ENCODE measurements around the gene YY2. TPM values are rescaled to one million over a fixed set of nuclear protein-coding genes. Genes with fewer than 3 reads are reported as not detected.

Gene YY2
- total and polyA plus RNA-seq, 8 donors: 1.6 to 4.9 (median 4.6) TPM

DNA sequence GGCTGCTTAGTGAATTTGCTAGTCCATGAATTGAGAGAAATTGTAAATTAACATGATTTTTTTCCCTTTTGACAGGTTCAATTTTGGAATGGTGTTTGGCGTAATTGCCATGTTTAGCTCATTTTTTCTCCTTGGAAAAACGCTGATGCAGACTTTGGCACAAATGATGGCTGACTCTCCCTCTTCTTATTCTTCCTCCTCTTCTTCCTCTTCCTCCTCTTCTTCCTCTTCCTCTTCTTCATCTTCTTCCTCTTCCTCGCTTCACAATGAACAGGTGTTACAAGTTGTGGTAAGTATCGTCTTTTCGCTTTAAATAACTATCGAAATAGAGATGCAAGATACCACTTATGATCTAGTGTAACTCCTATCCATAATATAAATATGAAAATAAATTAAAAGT is 10.7 kb upstream of the YY2 start:
- no peaks in the 10 kb centered on the region for H3K27me3 ChIP-seq
- H3K36me3 ChIP-seq: no peaks in the 10 kb centered on the region
- H3K4me1 ChIP-seq: no peaks in the 10 kb centered on the region
- H3K4me3 ChIP-seq: no peak overlapping the region
- no peak for TF ChIP-seq CTCF (IDR thresholded peaks at IDR 0.05)
- intact Hi-C loops (cut with DNase I): no loop called here
- H3K9me3 ChIP-seq: no peaks in the 10 kb centered on the region
- no peak for ATAC-seq
- no peak overlapping the region for H3K27ac ChIP-seq
- DNase-seq: no peak

- Histone ChIP-seq H3K4me1 (no peaks in the 10 kb centered on the region), H3K9me3 (no peaks in the 10 kb centered on the region), H3K4me3 (no peak overlapping the region), H3K36me3 (no peaks in the 10 kb centered on the region), H3K27ac (no peak overlapping the region), H3K27me3 (no peaks in the 10 kb centered on the region)
- DNase-seq (no peak), ATAC-seq (no peak)
- no peak for TF ChIP-seq CTCF (IDR thresholded peaks at IDR 0.05)
- intact Hi-C loops (cut with DNase I): no loop called here
Observed at GRCh38 chrX:21847342-21847741, 8.4 kb upstream of the YY2 start.

DNA sequence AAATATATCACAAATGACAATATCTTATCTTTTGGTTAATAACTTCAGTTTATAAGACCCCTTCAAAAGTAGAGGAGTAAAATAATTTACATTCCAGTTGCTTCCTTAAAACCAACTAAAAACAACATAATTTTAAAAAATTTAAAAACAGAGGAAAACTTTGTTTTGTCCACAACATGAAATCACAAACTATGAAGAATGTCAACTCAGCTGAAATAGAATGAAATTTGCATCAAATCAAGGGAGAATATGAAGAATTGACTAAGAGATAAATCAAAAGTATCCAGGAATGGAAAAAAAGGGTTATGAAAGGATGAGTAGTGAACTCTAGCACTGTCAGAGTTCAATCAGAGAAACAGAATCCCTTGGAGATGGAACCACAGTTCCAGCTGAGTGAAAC is 2.2 kb upstream of the YY2 start:
- H3K9me3 ChIP-seq: no peaks in the 10 kb centered on the region
- no peak overlapping the region for H3K27ac ChIP-seq
- DNase-seq: no peak
- H3K4me1 ChIP-seq: no peaks in the 10 kb centered on the region
- H3K4me3 ChIP-seq: no peak overlapping the region
- intact Hi-C loops (cut with DNase I): no loop called here
- peaks cover 0 to 15% of the 10 kb centered on the region in 2 donors for H3K36me3 ChIP-seq
- TF ChIP-seq CTCF (IDR thresholded peaks at IDR 0.05): no peak
- H3K27me3 ChIP-seq: no peaks in the 10 kb centered on the region
- no peak for ATAC-seq

GRCh38 chrX:21856504-21856903 is 717 bp downstream of the YY2 start:
- Histone ChIP-seq H3K4me3 (no peak overlapping the region), H3K27ac (no peak overlapping the region), H3K9me3 (no peaks in the 10 kb centered on the region), H3K4me1 (no peaks in the 10 kb centered on the region), H3K36me3 (peaks cover 0 to 15% of the 10 kb centered on the region in 2 donors), H3K27me3 (no peaks in the 10 kb centered on the region)
- ATAC-seq (no peak), DNase-seq (no peak)
- no peak for TF ChIP-seq CTCF (IDR thresholded peaks at IDR 0.05)
- intact Hi-C loops (cut with DNase I): no loop called here

- intact Hi-C loops (cut with DNase I): no loop called here
- H3K4me3 ChIP-seq: no peak overlapping the region
- no peaks in the 10 kb centered on the region for H3K27me3 ChIP-seq
- H3K27ac ChIP-seq: no peak overlapping the region
- H3K9me3 ChIP-seq: no peaks in the 10 kb centered on the region
- TF ChIP-seq CTCF (IDR thresholded peaks at IDR 0.05): no peak
- no peak for DNase-seq
- no peaks in the 10 kb centered on the region for H3K36me3 ChIP-seq
- no peaks in the 10 kb centered on the region for H3K4me1 ChIP-seq
- no peak for ATAC-seq
Observed at GRCh38 chrX:21863241-21863640, 7.5 kb downstream of the YY2 start.

Data from left lung (tissue), 10 donors.